WTC11 (cell line): Measurements from ENCODE around the gene MYO7B. TPM values are rescaled to one million over a fixed set of nuclear protein-coding genes. Genes with fewer than 3 reads are reported as not detected.

Experiments used
- ATAC-seq: fragments of 200-7000 bp; cut with Tn5 transposase; 2 replicates; pipeline ENCODE4 v1.10.0; 2021; ENCODE audit warnings: mild to moderate bottlenecking, moderate library complexity
- CTCF ChIA-PET: fragments of 300-600 bp; sonication (Branson Sonifier 250); formaldehyde crosslinking; loops from one replicate; lab custom pipeline; 2021; ENCODE audit warnings: antibody characterized with exemption; lab: Charles Lee
- POLR2A ChIA-PET: fragments of 350-600 bp; sonication (Branson Sonifier 250); formaldehyde crosslinking; loops from one replicate; lab custom pipeline; 2021; ENCODE audit warnings: antibody characterized with exemption; lab: Charles Lee
- DNase-seq: peaks from one replicate; pipeline ENCODE4 v3.0.0; 2021; ENCODE audit warnings: low spot score
- H3K27ac Mint-ChIP-seq: 2 replicates; pipeline ENCODE4 v1.8.0; 2021; ENCODE audit warnings: mixed read lengths
- H3K27me3 Mint-ChIP-seq: 2 replicates; pipeline ENCODE4 v1.8.0; 2021; ENCODE audit warnings: low read depth, mild to moderate bottlenecking, moderate library complexity, mixed read lengths
- H3K36me3 Mint-ChIP-seq: 2 replicates; pipeline ENCODE4 v1.8.0; 2021; ENCODE audit warnings: mixed read lengths
- H3K4me1 Mint-ChIP-seq: 2 replicates; pipeline ENCODE4 v1.8.0; 2022; ENCODE audit warnings: mixed read lengths
- H3K4me3 Mint-ChIP-seq: 2 replicates; pipeline ENCODE4 v1.8.0; 2021; ENCODE audit warnings: mild to moderate bottlenecking, moderate library complexity, mixed read lengths
- H3K9me3 Mint-ChIP-seq: 2 replicates; pipeline ENCODE4 v1.8.0; 2021; ENCODE audit warnings: mixed read lengths
- CTCF ChIP-seq: fragments of 200-600 bp; IDR thresholded peaks from 2 replicates; pipeline ENCODE4 v1.8.0; 2022; ENCODE audit warnings: antibody characterized with exemption
- FOXK1 ChIP-seq: sonication (generic); formaldehyde crosslinking; IDR thresholded peaks from 2 replicates; pipeline ENCODE4 v1.8.0; 2022; ENCODE audit warnings: mild to moderate bottlenecking, moderate library complexity, missing genetic modification reagents
- FOXP1 ChIP-seq: sonication (generic); formaldehyde crosslinking; IDR thresholded peaks from 2 replicates; pipeline ENCODE4 v1.8.0; 2022; ENCODE audit warnings: missing genetic modification reagents, mild to moderate bottlenecking, moderate library complexity, borderline replicate concordance
- JUN ChIP-seq: sonication (generic); formaldehyde crosslinking; IDR thresholded peaks from 2 replicates; pipeline ENCODE4 v1.8.0; 2023; ENCODE audit warnings: mild to moderate bottlenecking, missing genetic modification reagents
- MYBL2 ChIP-seq: sonication (generic); formaldehyde crosslinking; IDR thresholded peaks from 2 replicates; pipeline ENCODE4 v1.8.1; 2023; ENCODE audit warnings: mild to moderate bottlenecking, moderate library complexity, missing genetic modification reagents
- NFE2L1 ChIP-seq: sonication (generic); formaldehyde crosslinking; IDR thresholded peaks from 2 replicates; pipeline ENCODE4 v1.8.1; 2023; ENCODE audit warnings: missing genetic modification reagents
- NFYB ChIP-seq: sonication (generic); formaldehyde crosslinking; conservative IDR thresholded peaks from 2 replicates; pipeline ENCODE4 v1.8.0; 2022; ENCODE audit warnings: low read depth, missing genetic modification reagents
- RORB ChIP-seq: fragments of 250-450 bp; sonication (Bioruptor Pico); IDR thresholded peaks from 2 replicates; pipeline ENCODE4 v1.9.0; 2021; ENCODE audit warnings: mild to moderate bottlenecking
- SMAD4 ChIP-seq: sonication (generic); formaldehyde crosslinking; IDR thresholded peaks from 2 replicates; pipeline ENCODE4 v1.8.0; 2022; ENCODE audit warnings: mild to moderate bottlenecking, missing genetic modification reagents
- ZMAT4 ChIP-seq: fragments of 250-450 bp; sonication (Bioruptor Pico); IDR thresholded peaks from 2 replicates; pipeline ENCODE4 v1.9.0; 2021; ENCODE audit warnings: mild to moderate bottlenecking
- ZNF396 ChIP-seq: fragments of 250-450 bp; sonication (Bioruptor Pico); IDR thresholded peaks from 2 replicates; pipeline ENCODE4 v1.8.0; 2021; ENCODE audit warnings: mild to moderate bottlenecking, moderate library complexity, borderline replicate concordance
- total RNA-seq: library from RNA; stranded (reverse); gene quantifications from 3 replicates; pipeline ENCODE4 v1.2.3, GENCODE V29; 2021
- TF ChIP-seq, protein P1 (sequence below): sonication (generic); formaldehyde crosslinking; conservative IDR thresholded peaks from 2 replicates; pipeline ENCODE4 v1.8.1; 2023; ENCODE audit warnings: mild to moderate bottlenecking, low read depth, missing genetic modification reagents, moderate library complexity
- TF ChIP-seq, protein P2 (sequence below): fragments of 250-450 bp; sonication (Bioruptor Pico); IDR thresholded peaks from 2 replicates; pipeline ENCODE4 v1.9.0; 2021; ENCODE audit warnings: mild to moderate bottlenecking
- TF ChIP-seq, protein P3 (sequence below): sonication (generic); formaldehyde crosslinking; IDR thresholded peaks from 2 replicates; pipeline ENCODE4 v1.8.1; 2023; ENCODE audit warnings: mild to moderate bottlenecking, missing genetic modification reagents, borderline replicate concordance
- TF ChIP-seq, protein P4 (sequence below): fragments of 250-450 bp; sonication (Bioruptor Pico); conservative IDR thresholded peaks from 2 replicates; pipeline ENCODE4 v1.9.0; 2021; ENCODE audit warnings: mild to moderate bottlenecking
- TF ChIP-seq, protein P5 (sequence below): sonication (generic); formaldehyde crosslinking; IDR thresholded peaks from 2 replicates; pipeline ENCODE4 v1.8.1; 2022; ENCODE audit warnings: low read depth, missing genetic modification reagents, borderline replicate concordance

The MYO7B gene
- total RNA-seq, 1 experiment from 2014 or later, result not detected

DNA sequence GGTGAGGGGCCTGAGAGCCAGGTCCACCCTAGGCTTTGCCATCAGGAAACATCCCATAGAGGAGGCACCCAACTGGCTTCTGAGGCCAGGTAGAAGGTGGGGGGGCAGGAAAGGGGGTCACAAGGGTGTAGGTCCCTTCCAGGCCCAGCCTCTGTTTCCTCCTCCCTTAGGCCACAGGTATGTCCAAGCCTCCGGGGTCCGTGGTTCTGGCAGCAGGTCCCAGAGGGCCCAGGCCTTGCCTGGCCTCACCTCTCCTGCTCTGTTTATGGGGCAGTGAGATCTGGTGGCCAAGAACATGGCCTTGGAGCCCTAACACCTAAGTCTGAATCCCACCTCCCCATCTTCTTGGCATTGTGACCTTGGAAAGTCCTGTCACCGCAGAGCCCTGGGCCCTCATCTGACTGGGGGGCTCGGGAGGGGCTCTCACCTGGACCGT is 88.9 kb downstream of the MYO7B start (continued):
- TF ChIP-seq, protein P1, sequence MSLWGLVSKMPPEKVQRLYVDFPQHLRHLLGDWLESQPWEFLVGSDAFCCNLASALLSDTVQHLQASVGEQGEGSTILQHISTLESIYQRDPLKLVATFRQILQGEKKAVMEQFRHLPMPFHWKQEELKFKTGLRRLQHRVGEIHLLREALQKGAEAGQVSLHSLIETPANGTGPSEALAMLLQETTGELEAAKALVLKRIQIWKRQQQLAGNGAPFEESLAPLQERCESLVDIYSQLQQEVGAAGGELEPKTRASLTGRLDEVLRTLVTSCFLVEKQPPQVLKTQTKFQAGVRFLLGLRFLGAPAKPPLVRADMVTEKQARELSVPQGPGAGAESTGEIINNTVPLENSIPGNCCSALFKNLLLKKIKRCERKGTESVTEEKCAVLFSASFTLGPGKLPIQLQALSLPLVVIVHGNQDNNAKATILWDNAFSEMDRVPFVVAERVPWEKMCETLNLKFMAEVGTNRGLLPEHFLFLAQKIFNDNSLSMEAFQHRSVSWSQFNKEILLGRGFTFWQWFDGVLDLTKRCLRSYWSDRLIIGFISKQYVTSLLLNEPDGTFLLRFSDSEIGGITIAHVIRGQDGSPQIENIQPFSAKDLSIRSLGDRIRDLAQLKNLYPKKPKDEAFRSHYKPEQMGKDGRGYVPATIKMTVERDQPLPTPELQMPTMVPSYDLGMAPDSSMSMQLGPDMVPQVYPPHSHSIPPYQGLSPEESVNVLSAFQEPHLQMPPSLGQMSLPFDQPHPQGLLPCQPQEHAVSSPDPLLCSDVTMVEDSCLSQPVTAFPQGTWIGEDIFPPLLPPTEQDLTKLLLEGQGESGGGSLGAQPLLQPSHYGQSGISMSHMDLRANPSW (CRISPR knock-in tag), result no peak
- TF ChIP-seq, all 79 proteins: peak for 0

DNA sequence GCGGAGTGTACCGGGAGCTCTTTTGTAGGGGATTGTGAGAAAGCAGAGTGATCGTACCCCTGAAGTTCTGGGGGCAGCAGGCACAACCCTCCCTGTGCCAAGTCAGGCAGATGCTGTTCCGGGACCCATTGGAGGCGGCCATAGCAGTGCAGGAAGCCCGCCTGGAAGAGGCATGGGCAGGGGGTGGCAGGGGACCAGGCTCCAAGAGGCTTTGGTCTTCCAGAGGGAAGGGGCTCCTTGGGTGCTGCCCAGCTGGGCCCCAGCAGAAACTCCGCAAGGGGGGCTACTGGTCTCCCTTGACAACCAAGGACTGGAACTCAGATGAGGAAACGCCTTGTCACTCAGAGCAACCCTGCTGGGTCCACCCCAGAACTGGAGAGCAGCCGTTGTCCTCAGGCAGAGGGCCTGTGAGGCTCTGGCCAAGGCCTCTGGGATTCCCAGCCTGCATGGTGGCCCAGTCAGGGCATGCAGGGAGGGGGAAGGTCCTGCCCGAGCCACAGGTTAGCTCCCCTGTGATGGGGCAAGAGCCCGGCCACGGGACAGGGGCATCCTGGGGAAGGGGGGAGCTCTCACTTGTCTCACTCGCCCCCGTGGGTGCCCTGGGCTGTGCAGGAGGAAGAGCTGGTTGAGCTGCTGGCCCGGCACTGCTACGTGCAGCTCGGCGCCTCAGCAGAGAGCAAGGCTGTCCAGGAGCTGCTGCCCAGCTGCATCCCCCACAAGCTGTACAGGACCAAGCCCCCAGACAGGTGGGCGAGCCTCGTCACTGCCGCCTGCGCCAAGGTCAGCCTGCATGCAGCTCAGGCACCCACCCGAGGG is 89.5 kb downstream of the MYO7B start:
- no peaks in the 10 kb centered on the region for H3K27me3 Mint-ChIP-seq
- no peaks in the 10 kb centered on the region for H3K4me1 Mint-ChIP-seq
- DNase-seq (peak; percentile 8), ATAC-seq (no peak)
- no peak overlapping the region for H3K4me3 Mint-ChIP-seq
- ChIA-PET POLR2A (no interaction called here), CTCF (interaction anchor here (0.8 to 2.0 kb wide), 5 partner anchors 25 to 71 kb away, joined by 3 to 11 read pairs (median 4); no protein-coding TSS in a partner anchor)
- no peak for TF ChIP-seq MYBL2 (CRISPR knock-in tag)
- TF ChIP-seq FOXP1 (CRISPR knock-in tag), result no peak
- TF ChIP-seq ZMAT4, result no peak
- no peak for TF ChIP-seq NFE2L1 (CRISPR knock-in tag)
- no peaks in the 10 kb centered on the region for H3K36me3 Mint-ChIP-seq
- H3K9me3 Mint-ChIP-seq, result no peaks in the 10 kb centered on the region
- no peak overlapping the region for H3K27ac Mint-ChIP-seq

DNA sequence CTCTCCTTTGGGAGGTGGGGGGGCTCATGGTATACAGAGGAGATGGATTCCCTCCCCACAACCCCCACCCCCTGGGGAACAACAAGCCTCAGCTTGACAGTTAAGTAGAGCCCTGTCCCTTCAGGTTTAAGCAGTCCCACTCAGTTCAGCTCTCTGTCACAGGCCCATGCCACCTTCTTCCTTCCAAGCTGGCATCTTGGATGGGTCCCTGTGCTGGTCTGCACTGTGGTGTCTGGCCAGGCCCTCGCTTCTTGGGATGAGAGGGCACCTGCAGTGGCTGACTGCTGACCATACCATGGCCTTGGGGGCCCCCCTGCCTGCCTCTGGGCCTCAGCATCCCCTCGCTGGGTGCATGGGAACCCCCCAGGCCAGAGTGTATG is 90.1 kb downstream of the MYO7B start:
- POLR2A ChIA-PET, result interaction anchor here (0.7 kb wide), 1 partner anchor 34 kb away, joined by 3 read pairs; no protein-coding TSS in a partner anchor
- H3K27me3 Mint-ChIP-seq, result no peaks in the 10 kb centered on the region
- no peak for ATAC-seq
- H3K4me3 Mint-ChIP-seq, result no peak overlapping the region
- no peak overlapping the region for H3K27ac Mint-ChIP-seq
- CTCF ChIA-PET, result interaction anchor here (0.8 to 2.0 kb wide), 5 partner anchors 24 to 70 kb away, joined by 3 to 11 read pairs (median 4); no protein-coding TSS in a partner anchor
- H3K36me3 Mint-ChIP-seq, result no peaks in the 10 kb centered on the region
- DNase-seq, result no peak
- H3K4me1 Mint-ChIP-seq, result no peaks in the 10 kb centered on the region
- H3K9me3 Mint-ChIP-seq, result no peaks in the 10 kb centered on the region
- TF ChIP-seq FOXK1 (CRISPR knock-in tag) (no peak), ZNF396 (CRISPR knock-in tag) (no peak), CTCF (no peak), RORB (CRISPR knock-in tag) (no peak), NFYB (CRISPR knock-in tag) (no peak), JUN (no peak), SMAD4 (CRISPR knock-in tag) (no peak)
- TF ChIP-seq, protein P2, sequence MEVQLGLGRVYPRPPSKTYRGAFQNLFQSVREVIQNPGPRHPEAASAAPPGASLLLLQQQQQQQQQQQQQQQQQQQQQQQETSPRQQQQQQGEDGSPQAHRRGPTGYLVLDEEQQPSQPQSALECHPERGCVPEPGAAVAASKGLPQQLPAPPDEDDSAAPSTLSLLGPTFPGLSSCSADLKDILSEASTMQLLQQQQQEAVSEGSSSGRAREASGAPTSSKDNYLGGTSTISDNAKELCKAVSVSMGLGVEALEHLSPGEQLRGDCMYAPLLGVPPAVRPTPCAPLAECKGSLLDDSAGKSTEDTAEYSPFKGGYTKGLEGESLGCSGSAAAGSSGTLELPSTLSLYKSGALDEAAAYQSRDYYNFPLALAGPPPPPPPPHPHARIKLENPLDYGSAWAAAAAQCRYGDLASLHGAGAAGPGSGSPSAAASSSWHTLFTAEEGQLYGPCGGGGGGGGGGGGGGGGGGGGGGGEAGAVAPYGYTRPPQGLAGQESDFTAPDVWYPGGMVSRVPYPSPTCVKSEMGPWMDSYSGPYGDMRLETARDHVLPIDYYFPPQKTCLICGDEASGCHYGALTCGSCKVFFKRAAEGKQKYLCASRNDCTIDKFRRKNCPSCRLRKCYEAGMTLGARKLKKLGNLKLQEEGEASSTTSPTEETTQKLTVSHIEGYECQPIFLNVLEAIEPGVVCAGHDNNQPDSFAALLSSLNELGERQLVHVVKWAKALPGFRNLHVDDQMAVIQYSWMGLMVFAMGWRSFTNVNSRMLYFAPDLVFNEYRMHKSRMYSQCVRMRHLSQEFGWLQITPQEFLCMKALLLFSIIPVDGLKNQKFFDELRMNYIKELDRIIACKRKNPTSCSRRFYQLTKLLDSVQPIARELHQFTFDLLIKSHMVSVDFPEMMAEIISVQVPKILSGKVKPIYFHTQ, result no peak
- TF ChIP-seq, protein P3, sequence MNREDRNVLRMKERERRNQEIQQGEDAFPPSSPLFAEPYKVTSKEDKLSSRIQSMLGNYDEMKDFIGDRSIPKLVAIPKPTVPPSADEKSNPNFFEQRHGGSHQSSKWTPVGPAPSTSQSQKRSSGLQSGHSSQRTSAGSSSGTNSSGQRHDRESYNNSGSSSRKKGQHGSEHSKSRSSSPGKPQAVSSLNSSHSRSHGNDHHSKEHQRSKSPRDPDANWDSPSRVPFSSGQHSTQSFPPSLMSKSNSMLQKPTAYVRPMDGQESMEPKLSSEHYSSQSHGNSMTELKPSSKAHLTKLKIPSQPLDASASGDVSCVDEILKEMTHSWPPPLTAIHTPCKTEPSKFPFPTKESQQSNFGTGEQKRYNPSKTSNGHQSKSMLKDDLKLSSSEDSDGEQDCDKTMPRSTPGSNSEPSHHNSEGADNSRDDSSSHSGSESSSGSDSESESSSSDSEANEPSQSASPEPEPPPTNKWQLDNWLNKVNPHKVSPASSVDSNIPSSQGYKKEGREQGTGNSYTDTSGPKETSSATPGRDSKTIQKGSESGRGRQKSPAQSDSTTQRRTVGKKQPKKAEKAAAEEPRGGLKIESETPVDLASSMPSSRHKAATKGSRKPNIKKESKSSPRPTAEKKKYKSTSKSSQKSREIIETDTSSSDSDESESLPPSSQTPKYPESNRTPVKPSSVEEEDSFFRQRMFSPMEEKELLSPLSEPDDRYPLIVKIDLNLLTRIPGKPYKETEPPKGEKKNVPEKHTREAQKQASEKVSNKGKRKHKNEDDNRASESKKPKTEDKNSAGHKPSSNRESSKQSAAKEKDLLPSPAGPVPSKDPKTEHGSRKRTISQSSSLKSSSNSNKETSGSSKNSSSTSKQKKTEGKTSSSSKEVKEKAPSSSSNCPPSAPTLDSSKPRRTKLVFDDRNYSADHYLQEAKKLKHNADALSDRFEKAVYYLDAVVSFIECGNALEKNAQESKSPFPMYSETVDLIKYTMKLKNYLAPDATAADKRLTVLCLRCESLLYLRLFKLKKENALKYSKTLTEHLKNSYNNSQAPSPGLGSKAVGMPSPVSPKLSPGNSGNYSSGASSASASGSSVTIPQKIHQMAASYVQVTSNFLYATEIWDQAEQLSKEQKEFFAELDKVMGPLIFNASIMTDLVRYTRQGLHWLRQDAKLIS (CRISPR knock-in tag), result no peak
- TF ChIP-seq, protein P4, sequence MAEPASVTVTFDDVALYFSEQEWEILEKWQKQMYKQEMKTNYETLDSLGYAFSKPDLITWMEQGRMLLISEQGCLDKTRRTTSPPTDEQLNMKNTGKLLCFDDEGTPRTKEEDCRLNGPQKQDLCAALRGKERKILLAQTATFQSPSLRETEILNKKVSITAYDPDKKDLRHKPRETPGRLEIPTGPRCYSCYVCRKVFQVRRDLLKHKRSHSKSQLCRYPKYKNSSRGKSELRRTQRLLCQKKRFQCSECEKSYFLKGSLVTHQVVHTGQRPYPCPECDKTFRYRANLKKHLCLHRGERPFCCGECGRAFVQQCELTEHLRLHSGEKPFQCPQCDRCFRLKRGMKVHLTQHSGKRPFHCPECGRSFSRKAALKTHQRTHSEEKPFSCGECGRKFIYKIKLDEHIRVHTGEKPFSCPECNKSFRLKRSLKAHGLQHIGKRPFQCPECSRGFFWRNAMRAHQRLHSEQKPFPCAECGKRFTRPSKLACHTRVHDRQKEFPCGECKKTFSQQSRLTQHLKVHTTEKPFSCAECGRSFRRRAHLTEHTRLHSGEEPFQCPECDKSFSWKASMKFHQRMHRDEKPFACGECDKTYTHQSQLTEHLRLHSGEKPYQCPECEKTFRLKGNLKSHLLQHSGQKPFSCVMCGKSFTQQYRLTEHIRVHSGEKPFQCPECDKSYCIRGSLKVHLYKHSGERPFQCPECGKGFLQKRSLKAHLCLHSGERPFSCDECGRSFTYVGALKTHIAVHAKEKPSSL (CRISPR knock-in tag), result no peak
- TF ChIP-seq, protein P5, sequence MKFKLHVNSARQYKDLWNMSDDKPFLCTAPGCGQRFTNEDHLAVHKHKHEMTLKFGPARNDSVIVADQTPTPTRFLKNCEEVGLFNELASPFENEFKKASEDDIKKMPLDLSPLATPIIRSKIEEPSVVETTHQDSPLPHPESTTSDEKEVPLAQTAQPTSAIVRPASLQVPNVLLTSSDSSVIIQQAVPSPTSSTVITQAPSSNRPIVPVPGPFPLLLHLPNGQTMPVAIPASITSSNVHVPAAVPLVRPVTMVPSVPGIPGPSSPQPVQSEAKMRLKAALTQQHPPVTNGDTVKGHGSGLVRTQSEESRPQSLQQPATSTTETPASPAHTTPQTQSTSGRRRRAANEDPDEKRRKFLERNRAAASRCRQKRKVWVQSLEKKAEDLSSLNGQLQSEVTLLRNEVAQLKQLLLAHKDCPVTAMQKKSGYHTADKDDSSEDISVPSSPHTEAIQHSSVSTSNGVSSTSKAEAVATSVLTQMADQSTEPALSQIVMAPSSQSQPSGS (CRISPR knock-in tag), result no peak
